PC-9 (cell line): ENCODE data around the gene MBNL2. TPM values are rescaled to one million over a fixed set of nuclear protein-coding genes. Genes with fewer than 3 reads are reported as not detected.
"Not testable (repeated sequence)": the region's sequence is repeated elsewhere in the genome, so short reads cannot be mapped to it uniquely, and the experiment has no call there.

ENCODE experiments used
- BruUV-seq: library from RNA; stranded (reverse); fragments of 400-500 nt; replicated peaks from 2 replicates; lab custom pipeline; 2021; lab: Mats Ljungman, UMichigan
- CTCF ChIA-PET: fragments of 300-600 bp; sonication (Branson Sonifier 250); formaldehyde crosslinking; loops from one replicate; lab custom pipeline; 2022; ENCODE audit warnings: antibody characterized with exemption; lab: Charles Lee
- POLR2A ChIA-PET: fragments of 300-600 bp; sonication (Branson Sonifier 250); formaldehyde crosslinking; loops from one replicate; lab custom pipeline; 2022; ENCODE audit warnings: antibody characterized with exemption; ENCODE audit not compliant: unreplicated experiment; lab: Charles Lee
- DNase-seq, 2 experiments: peaks; one replicate each; pipeline versions ENCODE4 v3.0.0 to v3.0.0-alpha.2; 2015 to 2022; ENCODE audit warnings: mixed read lengths in 1 of 2
- H2AFZ ChIP-seq: fragments of 200-600 bp; sonication (generic); 2 replicates; pipeline ENCODE4 v1.8.1; 2017; ENCODE audit warnings: antibody characterized with exemption
- H3F3A ChIP-seq: fragments of 200-600 bp; sonication (generic); 2 replicates; pipeline ENCODE4 v1.8.1; 2017; ENCODE audit warnings: antibody characterized with exemption, mild to moderate bottlenecking, low read depth; ENCODE audit not compliant: insufficient read depth
- H3K27ac ChIP-seq: fragments of 200-600 bp; sonication (generic); 2 replicates; pipeline ENCODE4 v1.6.1; 2016; ENCODE audit warnings: mixed run types
- H3K27me3 ChIP-seq: fragments of 200-600 bp; sonication (generic); 2 replicates; pipeline ENCODE4 v1.6.1; 2016; ENCODE audit warnings: low read depth, mixed run types; ENCODE audit not compliant: insufficient read depth
- H3K36me3 ChIP-seq: fragments of 200-600 bp; sonication (generic); 2 replicates; pipeline ENCODE4 v1.6.1; 2016; ENCODE audit warnings: low read depth, mixed run types
- H3K4me1 ChIP-seq: fragments of 200-600 bp; sonication (generic); replicated peaks from 2 replicates; pipeline ENCODE4 v1.6.1; 2016; ENCODE audit warnings: mixed run types; ENCODE audit not compliant: insufficient read depth
- H3K4me2 ChIP-seq: fragments of 200-600 bp; sonication (generic); 2 replicates; pipeline ENCODE4 v1.6.1; 2017; ENCODE audit warnings: mixed run types
- H3K4me3 ChIP-seq: fragments of 200-600 bp; sonication (generic); 2 replicates; pipeline ENCODE4 v1.6.1; 2016; ENCODE audit warnings: mixed run types
- H3K79me2 ChIP-seq: fragments of 200-600 bp; sonication (generic); 2 replicates; pipeline ENCODE4 v1.6.1; 2017; ENCODE audit warnings: low read depth, mixed run types
- H3K9me2 ChIP-seq: fragments of 200-600 bp; sonication (generic); 2 replicates; pipeline ENCODE4 v1.8.1; 2017; ENCODE audit warnings: mild to moderate bottlenecking; ENCODE audit not compliant: insufficient read depth
- H3K9me3 ChIP-seq: fragments of 200-600 bp; sonication (generic); 2 replicates; pipeline ENCODE4 v1.8.1; 2016; ENCODE audit warnings: low read depth; ENCODE audit not compliant: insufficient read depth
- H4K20me1 ChIP-seq: fragments of 200-600 bp; sonication (generic); 2 replicates; pipeline ENCODE4 v1.8.1; 2017; ENCODE audit not compliant: insufficient read depth
- EZH2 ChIP-seq: fragments of 200-600 bp; sonication (generic); IDR thresholded peaks from 2 replicates; pipeline ENCODE4 v1.8.0; 2017; ENCODE audit warnings: antibody characterized with exemption, low read depth
- intact Hi-C: fragments of 100-400 bp; cut with micrococcal nuclease; formaldehyde crosslinking; loops from one replicate; pipeline ENCODE4 v1.10.0; 2022; ENCODE audit not compliant: unreplicated experiment
- total RNA-seq: library from RNA; stranded (reverse); gene quantifications from 2 replicates; pipeline ENCODE4 v1.2.3, GENCODE V29; 2021
- TF ChIP-seq, protein P1 (sequence below): fragments of 200-600 bp; sonication (generic); conservative IDR thresholded peaks from 2 replicates; pipeline ENCODE4 v1.6.1; 2017; ENCODE audit warnings: mixed run types, antibody characterized with exemption, mild to moderate bottlenecking, moderate library complexity

The MBNL2 gene
- total RNA-seq, 1 experiment from 2014 or later, result 91.3 TPM

GRCh38 chr13:97347255-97347932, 125.3 kb downstream of the MBNL2 start:
- Histone ChIP-seq H3F3A (peaks cover 33% of the 10 kb centered on the region; the same call in 1 of the 2 replicates), H3K9me2 (no peaks in the 10 kb centered on the region), H3K79me2 (peaks cover 29% of the 10 kb centered on the region), H3K4me2 (no peak overlapping the region), H3K27me3 (no peaks in the 10 kb centered on the region), H3K27ac (no peak overlapping the region), H4K20me1 (peaks cover 50% of the 10 kb centered on the region), H3K4me3 (no peak overlapping the region), H2AFZ (no peak overlapping the region), H3K4me1 (no peaks in the 10 kb centered on the region), H3K36me3 (peaks cover 83% of the 10 kb centered on the region), H3K9me3 (no peaks in the 10 kb centered on the region)
- ChIA-PET CTCF (no interaction called here), POLR2A (no interaction called here)
- intact Hi-C loops, result no loop called here
- BruUV-seq, result no TSS peak
- DNase-seq, result no peak
- no peak for TF ChIP-seq EZH2
- TF ChIP-seq, protein P1, sequence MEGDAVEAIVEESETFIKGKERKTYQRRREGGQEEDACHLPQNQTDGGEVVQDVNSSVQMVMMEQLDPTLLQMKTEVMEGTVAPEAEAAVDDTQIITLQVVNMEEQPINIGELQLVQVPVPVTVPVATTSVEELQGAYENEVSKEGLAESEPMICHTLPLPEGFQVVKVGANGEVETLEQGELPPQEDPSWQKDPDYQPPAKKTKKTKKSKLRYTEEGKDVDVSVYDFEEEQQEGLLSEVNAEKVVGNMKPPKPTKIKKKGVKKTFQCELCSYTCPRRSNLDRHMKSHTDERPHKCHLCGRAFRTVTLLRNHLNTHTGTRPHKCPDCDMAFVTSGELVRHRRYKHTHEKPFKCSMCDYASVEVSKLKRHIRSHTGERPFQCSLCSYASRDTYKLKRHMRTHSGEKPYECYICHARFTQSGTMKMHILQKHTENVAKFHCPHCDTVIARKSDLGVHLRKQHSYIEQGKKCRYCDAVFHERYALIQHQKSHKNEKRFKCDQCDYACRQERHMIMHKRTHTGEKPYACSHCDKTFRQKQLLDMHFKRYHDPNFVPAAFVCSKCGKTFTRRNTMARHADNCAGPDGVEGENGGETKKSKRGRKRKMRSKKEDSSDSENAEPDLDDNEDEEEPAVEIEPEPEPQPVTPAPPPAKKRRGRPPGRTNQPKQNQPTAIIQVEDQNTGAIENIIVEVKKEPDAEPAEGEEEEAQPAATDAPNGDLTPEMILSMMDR, result no peak

GRCh38 chr13:97348569-97349100, 126.5 kb downstream of the MBNL2 start:
- peaks cover 27% of the 10 kb centered on the region for H3K79me2 ChIP-seq
- no peaks in the 10 kb centered on the region for H3K9me3 ChIP-seq
- no peaks in the 10 kb centered on the region for H3K9me2 ChIP-seq
- no peak overlapping the region for H2AFZ ChIP-seq
- H3K4me1 ChIP-seq, result no peaks in the 10 kb centered on the region
- peak in 1 of 2 experiments; percentile 22 for DNase-seq
- CTCF ChIA-PET, result no interaction called here
- intact Hi-C loops, result no loop called here
- peaks cover 81% of the 10 kb centered on the region for H3K36me3 ChIP-seq
- peaks cover 27% of the 10 kb centered on the region; the same call in 1 of the 2 replicates for H3F3A ChIP-seq
- peaks cover 44% of the 10 kb centered on the region for H4K20me1 ChIP-seq
- BruUV-seq, result no TSS peak
- no peak overlapping the region for H3K27ac ChIP-seq
- no peaks in the 10 kb centered on the region for H3K27me3 ChIP-seq
- TF ChIP-seq, protein P1, result no peak
- no peak for TF ChIP-seq EZH2
- no peak overlapping the region for H3K4me2 ChIP-seq
- POLR2A ChIA-PET, result no interaction called here
- no peak overlapping the region for H3K4me3 ChIP-seq

DNA sequence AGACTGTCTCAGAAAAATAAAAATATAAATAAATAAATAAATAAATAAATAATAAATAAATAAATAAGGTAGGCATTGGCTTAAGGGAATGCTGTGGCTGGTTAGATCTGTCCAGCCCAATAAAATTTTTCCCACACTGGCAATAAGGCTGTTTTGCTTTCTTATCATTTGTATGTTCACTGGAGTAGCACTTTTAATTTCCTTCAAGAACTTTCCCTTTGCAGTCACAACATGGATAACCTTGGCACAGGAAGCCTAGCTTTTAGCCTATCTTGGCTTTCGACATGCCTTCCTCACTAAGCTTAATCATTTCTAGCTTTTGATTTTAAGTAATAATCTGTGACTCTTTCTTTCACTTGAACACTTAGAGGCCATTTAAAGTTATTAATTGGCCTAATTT, 129.9 kb downstream of the MBNL2 start:
- DNase-seq, H3K27me3 ChIP-seq, H3K4me1 ChIP-seq, intact Hi-C loops, H3K27ac ChIP-seq, H3K4me2 ChIP-seq, H2AFZ ChIP-seq, BruUV-seq, H3K4me3 ChIP-seq, H3K9me2 ChIP-seq, CTCF ChIA-PET, H3K9me3 ChIP-seq: not testable (repeated sequence)
- H4K20me1 ChIP-seq, result peaks cover 37% of the 10 kb centered on the region
- 0 out of 2 replicates have a peak, but pooled peaks cover 15% of the 10 kb centered on the region for H3K79me2 ChIP-seq
- peaks cover 73% of the 10 kb centered on the region for H3K36me3 ChIP-seq
- POLR2A ChIA-PET, result interaction anchor here (0.7 kb wide), 1 partner anchor 1244 kb away, joined by 3 read pairs; no protein-coding TSS in a partner anchor
- peaks cover 45% of the 10 kb centered on the region for H3F3A ChIP-seq
